ENCODE data around the gene LIPG.
"Not testable (repeated sequence)": the region's sequence is repeated elsewhere in the genome, so short reads cannot be mapped to it uniquely, and the experiment has no call there.

The LIPG gene

DNA sequence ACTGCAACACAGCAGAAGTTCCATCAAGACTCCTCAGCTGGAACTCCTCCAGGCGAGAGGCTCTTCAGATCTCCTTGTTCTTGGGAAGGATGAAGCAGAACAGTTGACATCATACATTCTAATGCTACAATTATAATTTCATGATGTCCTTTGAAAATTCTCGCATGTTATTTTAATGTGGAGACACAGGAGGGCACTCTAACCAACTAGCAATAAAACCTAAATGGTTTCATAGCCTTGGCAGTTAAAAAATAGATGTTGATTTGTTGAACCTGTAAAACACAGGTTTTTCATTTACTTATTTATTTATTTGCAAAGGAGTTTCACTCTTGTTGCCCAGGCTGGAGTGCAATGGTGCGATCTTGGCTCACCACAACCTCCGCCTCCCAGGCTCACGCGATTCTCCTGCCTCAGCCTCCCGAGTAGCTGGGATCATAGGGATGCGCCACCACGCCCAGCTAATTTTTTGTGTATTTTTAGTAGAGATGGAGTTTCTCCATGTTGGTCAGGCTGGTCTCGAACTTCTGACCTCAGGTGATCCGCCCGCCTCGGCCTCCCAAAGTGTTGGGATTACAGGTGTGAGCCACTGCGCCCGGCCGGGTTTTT lies 2.4 kb upstream of the LIPG start:
- CTCF ChIA-PET: interaction anchor here (0.8 to 7.4 kb wide), 6 partner anchors 49 to 301 kb away, joined by 3 to 117 read pairs (median 8); no protein-coding TSS in a partner anchor
- H3K4me3 Mint-ChIP-seq, DNase-seq, H3K27ac Mint-ChIP-seq, H3K36me3 Mint-ChIP-seq, H3K9me3 Mint-ChIP-seq: not testable (repeated sequence)
- Mint-ChIP-seq H3K4me1 (peaks cover 31% of the 10 kb centered on the region), H3K27me3 (peaks cover 82% of the 10 kb centered on the region)

DNA sequence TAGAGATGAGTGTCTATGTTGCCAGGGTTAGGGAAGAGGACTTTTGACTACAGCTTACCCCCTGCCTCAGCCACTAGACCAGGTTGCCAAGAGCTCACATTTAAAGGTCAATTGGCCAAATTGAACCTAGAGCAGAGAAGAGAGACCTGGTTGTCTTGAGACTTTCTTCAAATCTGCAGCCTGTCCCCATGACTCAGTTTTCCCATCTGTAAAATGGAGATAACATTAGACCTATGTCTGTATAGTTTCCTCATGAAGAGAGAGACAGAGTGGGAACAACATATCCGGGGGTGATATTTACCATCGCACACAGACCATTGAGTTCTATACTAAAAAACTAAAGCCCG lies 1.6 kb upstream of the LIPG start:
- no peak for DNase-seq
- Mint-ChIP-seq H3K27ac (no peak overlapping the region), H3K4me3 (peak overlapping the region; percentile 4), H3K9me3 (no peaks in the 10 kb centered on the region), H3K4me1 (peaks cover 31% of the 10 kb centered on the region), H3K27me3 (peaks cover 88% of the 10 kb centered on the region), H3K36me3 (no peaks in the 10 kb centered on the region)
- CTCF ChIA-PET: interaction anchor here (0.8 to 7.4 kb wide), 7 partner anchors 50 to 305 kb away, joined by 3 to 117 read pairs (median 5); no protein-coding TSS in a partner anchor

DNA sequence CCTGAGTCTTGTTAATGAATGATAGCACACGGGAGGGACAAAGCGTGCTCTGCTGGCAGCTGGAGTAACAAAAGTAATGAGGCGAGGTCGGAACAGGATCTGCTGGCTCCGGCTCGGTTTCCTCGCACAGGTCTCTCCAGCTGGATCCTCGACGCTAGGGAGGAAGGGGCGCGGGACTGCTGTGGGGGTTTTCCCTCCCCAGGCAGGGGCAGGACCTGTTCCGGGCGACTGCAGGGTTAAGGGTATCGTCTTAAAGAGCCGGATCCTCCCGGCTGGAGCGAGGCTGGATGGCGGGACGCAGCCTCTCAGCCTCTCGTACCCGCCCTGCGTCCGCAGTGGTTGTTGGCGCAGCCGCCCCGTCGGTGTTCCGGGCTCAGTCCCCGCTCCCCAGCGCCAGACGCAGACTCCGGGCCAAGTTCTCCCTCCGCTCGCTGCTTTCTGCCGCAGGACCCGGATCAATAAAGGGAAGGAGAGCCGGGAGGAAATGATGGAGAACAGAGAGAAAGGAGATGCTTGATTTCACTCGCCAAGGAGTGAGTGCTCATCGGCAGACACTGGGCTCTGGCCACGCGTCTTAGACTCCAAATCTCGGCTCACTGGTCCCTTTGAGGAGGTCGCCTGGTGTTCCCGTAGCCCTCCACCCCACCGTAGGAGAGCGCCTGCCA lies 1.1 kb upstream of the LIPG start:
- Mint-ChIP-seq H3K27me3 (peaks cover 90% of the 10 kb centered on the region), H3K27ac (no peak overlapping the region), H3K4me3 (peak overlapping the region; percentile 55), H3K4me1 (peaks cover 31% of the 10 kb centered on the region), H3K9me3 (no peaks in the 10 kb centered on the region), H3K36me3 (no peaks in the 10 kb centered on the region)
- CTCF ChIA-PET: interaction anchor here (1.2 to 7.4 kb wide), 6 partner anchors 50 to 305 kb away, joined by 3 to 117 read pairs (median 8); no protein-coding TSS in a partner anchor
- peak; percentile 26 for DNase-seq

DNA sequence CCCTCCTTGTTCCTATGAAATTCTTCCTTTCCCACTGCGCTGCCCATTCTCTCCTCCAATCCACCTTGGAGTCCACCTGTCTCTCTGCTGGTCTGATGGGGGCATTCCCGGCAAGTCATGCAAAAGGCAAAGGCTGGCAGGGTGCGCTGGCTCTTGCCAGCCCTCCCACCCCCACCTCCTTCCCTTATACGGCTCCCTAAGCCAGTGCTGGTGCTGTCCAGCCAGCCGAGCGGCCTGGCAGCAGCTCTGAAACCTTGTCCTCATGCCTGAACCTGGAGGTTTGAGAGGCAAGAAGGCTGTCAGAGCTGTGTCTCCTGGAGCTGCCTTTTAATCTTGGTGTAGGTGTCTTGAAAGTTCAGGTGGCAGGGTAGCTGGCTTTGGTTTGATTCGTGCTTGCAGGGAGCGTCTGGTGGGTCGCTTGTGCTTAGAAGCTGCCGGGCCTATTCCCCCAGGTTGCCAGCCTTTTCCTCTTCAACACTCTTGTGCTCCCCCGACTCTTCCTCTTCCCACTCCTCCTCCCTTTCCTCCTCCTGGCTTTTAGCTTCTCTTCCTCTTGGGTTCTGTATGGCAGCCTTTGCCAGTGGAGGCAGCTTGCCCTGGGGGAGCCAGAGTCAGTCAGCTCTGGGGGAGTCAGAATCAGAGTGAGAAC lies 748 bp downstream of the LIPG start:
- Mint-ChIP-seq H3K9me3 (no peaks in the 10 kb centered on the region), H3K27ac (no peak overlapping the region), H3K4me3 (peak overlapping the region; percentile 55), H3K27me3 (peaks cover 92% of the 10 kb centered on the region), H3K36me3 (no peaks in the 10 kb centered on the region), H3K4me1 (peaks cover 31% of the 10 kb centered on the region)
- no peak for DNase-seq
- CTCF ChIA-PET: interaction anchor here (7.4 kb wide), 1 partner anchor 298 kb away, joined by 117 read pairs; no protein-coding TSS in a partner anchor

DNA sequence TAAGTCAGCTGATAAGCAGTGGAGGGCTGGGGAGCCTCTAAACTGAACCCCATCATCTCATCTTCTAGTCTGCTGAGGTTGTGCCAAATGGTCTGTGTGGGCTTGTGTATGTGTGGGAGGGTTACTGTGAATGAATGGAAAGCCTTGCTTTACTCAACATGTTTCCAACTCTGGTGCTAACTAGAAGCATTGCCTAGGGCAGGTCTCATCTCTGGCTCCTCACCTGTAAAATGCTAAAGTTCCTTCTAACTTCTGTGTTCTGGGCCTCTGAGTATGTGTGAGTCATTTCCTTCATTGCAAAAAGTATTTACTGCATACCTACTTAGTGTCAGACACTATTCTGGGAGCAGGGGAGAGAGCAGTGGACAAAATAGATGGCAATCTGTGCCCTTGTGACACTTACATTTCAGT lies 1.3 kb downstream of the LIPG start:
- H3K36me3 Mint-ChIP-seq: no peaks in the 10 kb centered on the region
- no peak overlapping the region for H3K27ac Mint-ChIP-seq
- peaks cover 31% of the 10 kb centered on the region for H3K4me1 Mint-ChIP-seq
- peaks cover 90% of the 10 kb centered on the region for H3K27me3 Mint-ChIP-seq
- no peak for DNase-seq
- no peaks in the 10 kb centered on the region for H3K9me3 Mint-ChIP-seq
- CTCF ChIA-PET: interaction anchor here (7.4 kb wide), 1 partner anchor 297 kb away, joined by 117 read pairs; no protein-coding TSS in a partner anchor
- no peak overlapping the region for H3K4me3 Mint-ChIP-seq

DNA sequence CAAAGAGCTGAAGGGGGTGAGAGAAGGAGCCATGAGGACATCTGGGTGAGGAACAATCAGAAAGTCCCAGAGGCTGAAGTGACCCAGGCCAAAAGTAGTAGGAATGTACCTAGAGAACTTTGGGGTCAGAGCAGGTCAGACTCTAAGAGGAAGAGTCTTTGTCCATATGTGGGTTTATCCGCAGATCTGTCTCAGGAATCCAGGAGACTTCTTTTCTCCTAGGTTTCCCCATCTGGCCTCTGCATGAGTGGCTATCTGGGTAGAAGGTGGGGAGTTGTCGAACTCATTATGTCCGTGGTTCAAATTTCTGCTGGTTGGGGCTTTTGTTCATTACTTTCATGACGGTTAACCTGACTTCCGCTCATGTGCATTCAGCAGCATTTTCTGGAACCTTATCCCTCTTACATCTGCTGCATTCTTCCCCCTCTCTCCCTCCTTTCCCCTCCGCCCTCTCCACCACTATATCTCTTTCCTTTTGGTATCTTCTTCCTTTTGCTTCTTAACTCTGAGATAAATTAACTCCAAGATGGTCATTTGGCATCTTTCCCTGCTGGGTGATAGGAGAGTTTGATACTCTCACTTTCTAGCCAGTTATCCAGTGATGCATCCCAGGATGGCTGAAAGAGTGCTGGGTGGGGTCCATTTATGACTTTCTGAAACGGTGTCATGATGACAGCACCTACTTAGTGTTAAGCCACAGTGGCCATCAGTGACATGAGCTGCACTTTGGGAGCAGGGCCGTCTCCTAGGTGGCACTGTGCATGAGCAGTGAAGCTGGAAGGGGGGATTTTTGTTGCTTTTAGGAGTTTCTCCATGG lies 2.1 kb downstream of the LIPG start:
- Mint-ChIP-seq H3K4me1 (peaks cover 31% of the 10 kb centered on the region), H3K27ac (no peak overlapping the region), H3K27me3 (peaks cover 87% of the 10 kb centered on the region), H3K9me3 (no peaks in the 10 kb centered on the region), H3K4me3 (no peak overlapping the region), H3K36me3 (no peaks in the 10 kb centered on the region)
- no peak for DNase-seq
- CTCF ChIA-PET: interaction anchor here (1.4 kb wide), 1 partner anchor 53 kb away, joined by 3 read pairs; no protein-coding TSS in a partner anchor

DNA sequence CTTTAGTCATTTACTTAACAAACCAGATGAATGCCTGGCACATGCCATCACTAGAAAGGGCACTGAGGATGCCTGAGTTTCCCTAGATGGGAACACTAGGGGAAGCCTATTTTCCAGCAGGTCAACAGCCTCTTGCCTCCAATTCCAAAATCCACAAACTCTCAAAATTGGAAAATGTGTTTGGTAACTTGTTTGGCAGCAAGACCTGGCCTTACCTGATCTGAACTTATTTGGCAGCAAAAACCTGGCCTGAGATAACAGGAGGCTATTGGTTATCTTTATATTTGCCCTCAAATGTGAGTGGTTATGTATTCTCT lies 2.6 kb downstream of the LIPG start:
- no peak overlapping the region for H3K4me3 Mint-ChIP-seq
- H3K9me3 Mint-ChIP-seq: no peaks in the 10 kb centered on the region
- no peaks in the 10 kb centered on the region for H3K36me3 Mint-ChIP-seq
- peaks cover 31% of the 10 kb centered on the region for H3K4me1 Mint-ChIP-seq
- H3K27me3 Mint-ChIP-seq: peaks cover 82% of the 10 kb centered on the region
- no peak overlapping the region for H3K27ac Mint-ChIP-seq
- DNase-seq: no peak
- CTCF ChIA-PET: interaction anchor here (1.4 kb wide), 1 partner anchor 54 kb away, joined by 3 read pairs; no protein-coding TSS in a partner anchor

DNA sequence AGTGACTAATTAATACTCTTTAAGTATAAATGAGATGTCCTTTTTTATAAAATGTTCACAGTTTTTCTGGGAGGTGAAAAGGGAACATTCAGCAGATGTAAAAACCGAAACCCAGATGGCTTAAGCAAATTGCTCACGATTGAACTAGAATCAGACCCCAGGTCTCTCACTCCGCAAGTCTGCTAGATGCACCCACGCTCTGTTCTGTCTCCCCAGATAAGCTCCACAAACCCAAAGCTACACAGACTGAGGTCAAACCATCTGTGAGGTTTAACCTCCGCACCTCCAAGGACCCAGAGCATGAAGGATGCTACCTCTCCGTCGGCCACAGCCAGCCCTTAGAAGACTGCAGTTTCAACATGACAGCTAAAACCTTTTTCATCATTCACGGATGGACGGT lies 3.2 kb downstream of the LIPG start:
- peaks cover 31% of the 10 kb centered on the region for H3K4me1 Mint-ChIP-seq
- no peaks in the 10 kb centered on the region for H3K9me3 Mint-ChIP-seq
- DNase-seq: no peak
- H3K36me3 Mint-ChIP-seq: no peaks in the 10 kb centered on the region
- H3K27ac Mint-ChIP-seq: no peak overlapping the region
- CTCF ChIA-PET: interaction anchor here (0.9 kb wide), 1 partner anchor 294 kb away, joined by 3 read pairs; no protein-coding TSS in a partner anchor
- H3K27me3 Mint-ChIP-seq: peaks cover 76% of the 10 kb centered on the region
- no peak overlapping the region for H3K4me3 Mint-ChIP-seq

DNA sequence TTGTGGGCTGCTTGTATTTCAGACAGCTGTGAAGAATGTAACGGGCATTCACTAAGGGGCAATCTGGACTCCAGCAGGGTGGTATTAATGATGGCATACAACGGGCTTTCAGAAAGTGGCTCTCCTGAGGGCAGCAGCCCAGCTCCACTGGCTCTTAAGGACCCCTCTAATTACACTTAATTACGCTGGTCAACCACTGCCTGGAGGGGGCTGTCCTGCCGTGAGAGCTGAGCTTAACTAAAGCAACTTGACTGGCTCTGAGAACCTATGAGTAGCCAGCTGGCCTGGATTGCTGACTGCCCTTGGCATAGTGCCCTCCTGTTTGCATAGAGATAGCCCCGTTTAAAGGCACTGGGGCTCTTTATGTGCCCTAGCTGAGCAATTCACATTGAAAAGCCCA lies 3.8 kb downstream of the LIPG start:
- no peak for DNase-seq
- Mint-ChIP-seq H3K9me3 (no peaks in the 10 kb centered on the region), H3K27ac (no peak overlapping the region), H3K4me3 (no peak overlapping the region), H3K27me3 (peaks cover 71% of the 10 kb centered on the region), H3K4me1 (peaks cover 26% of the 10 kb centered on the region), H3K36me3 (no peaks in the 10 kb centered on the region)
- CTCF ChIA-PET: interaction anchor here (0.9 kb wide), 1 partner anchor 293 kb away, joined by 3 read pairs; no protein-coding TSS in a partner anchor

DNA sequence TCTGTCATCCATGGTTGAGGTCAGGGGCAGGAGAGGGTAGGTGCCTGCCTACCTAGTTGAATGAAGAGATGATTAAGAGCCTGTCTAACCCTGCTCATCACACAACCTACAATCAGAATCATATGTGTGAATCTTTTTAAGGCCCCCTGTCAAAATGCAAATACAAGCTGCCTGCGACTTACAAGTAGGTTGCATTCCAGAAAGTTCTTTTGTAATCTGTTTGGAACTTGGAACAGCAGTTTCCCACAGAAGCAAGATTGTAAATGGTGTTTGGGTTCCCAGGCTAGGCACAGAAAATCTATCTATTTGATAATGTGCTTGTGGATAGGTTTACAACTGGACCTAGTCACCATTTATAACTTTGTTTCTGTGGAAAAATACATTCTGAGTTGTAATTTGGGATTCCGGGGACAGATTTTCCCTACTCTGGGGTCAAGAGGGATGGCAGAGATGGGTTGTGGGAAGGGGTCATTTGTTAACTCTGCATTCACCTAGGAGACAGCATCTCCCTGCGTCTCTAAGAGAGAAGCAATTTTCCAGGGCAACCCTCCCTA lies 4.4 kb downstream of the LIPG start:
- peaks cover 21% of the 10 kb centered on the region for H3K4me1 Mint-ChIP-seq
- no peaks in the 10 kb centered on the region for H3K36me3 Mint-ChIP-seq
- no peaks in the 10 kb centered on the region for H3K9me3 Mint-ChIP-seq
- CTCF ChIA-PET: no interaction called here
- peaks cover 67% of the 10 kb centered on the region for H3K27me3 Mint-ChIP-seq
- no peak overlapping the region for H3K27ac Mint-ChIP-seq
- no peak overlapping the region for H3K4me3 Mint-ChIP-seq
- DNase-seq: no peak

DNA sequence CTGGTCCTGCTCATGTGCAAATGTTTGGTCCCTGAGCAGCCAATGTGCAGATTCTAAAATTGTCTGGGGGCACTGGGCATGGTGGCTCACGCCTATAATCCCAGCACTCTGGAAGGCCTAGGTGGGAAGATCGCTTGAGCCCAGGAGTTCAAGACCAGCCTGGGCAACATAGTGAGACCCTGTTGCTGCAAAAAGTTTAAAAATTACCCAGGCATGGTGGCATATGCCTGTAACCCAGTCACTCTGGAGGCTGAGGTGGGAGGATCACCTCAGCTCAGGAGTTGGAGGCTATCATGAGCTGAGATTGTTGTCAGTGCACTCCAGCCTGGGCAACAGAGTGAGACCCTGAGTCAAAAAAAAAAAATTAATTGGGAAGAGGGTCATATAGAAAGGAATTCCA lies 5.1 kb downstream of the LIPG start:
- peaks cover 14% of the 10 kb centered on the region for H3K4me1 Mint-ChIP-seq
- no peak overlapping the region for H3K4me3 Mint-ChIP-seq
- H3K9me3 Mint-ChIP-seq: no peaks in the 10 kb centered on the region
- no peak for DNase-seq
- H3K27me3 Mint-ChIP-seq: peaks cover 64% of the 10 kb centered on the region
- CTCF ChIA-PET: no interaction called here
- no peak overlapping the region for H3K27ac Mint-ChIP-seq
- no peaks in the 10 kb centered on the region for H3K36me3 Mint-ChIP-seq

DNA sequence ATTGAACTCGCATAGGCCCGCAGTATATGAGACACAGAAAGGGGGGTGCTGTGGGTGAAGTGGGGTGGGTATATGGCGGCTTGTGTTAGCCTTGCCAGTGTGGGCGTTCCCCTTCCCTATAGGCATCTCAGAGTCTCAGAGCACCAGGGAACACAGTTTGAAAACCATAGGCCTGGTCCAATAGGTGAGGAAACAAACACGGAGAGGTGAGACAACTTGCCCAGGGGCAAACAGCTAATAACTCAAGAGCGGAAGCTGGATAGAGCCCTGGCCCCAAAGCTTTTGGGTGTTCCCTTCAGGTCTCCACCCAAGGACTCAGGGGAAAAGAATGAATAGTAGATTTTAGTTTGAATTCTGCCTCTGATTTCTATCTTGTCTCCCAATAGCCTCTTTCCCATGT lies 7.9 kb downstream of the LIPG start:
- DNase-seq: no peak
- CTCF ChIA-PET: interaction anchor here (0.9 kb wide), 1 partner anchor 12 kb away, joined by 3 read pairs; no protein-coding TSS in a partner anchor
- H3K36me3 Mint-ChIP-seq: no peaks in the 10 kb centered on the region
- H3K4me3 Mint-ChIP-seq: no peak overlapping the region
- H3K27me3 Mint-ChIP-seq: peaks cover 37% of the 10 kb centered on the region
- no peaks in the 10 kb centered on the region for H3K4me1 Mint-ChIP-seq
- H3K27ac Mint-ChIP-seq: no peak overlapping the region
- no peaks in the 10 kb centered on the region for H3K9me3 Mint-ChIP-seq

DNA sequence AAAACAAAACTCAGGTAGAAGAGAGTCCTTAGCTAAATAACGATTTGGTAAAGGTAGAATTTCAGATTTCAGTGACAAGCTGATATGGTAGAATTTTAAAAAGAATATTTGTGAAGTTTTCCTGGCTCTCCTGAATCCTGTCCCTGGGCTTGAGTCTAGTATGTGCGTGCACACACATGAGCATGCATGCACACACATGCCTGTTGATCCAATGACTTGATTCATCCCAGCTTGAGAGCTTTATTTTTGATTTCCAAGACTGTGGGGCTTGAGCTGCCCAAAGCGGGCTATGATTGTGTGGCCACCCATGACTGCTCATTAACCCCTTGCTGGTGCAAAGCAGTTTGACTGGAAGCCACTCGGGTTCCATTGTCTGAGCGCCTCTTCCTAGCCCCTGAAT lies 9.0 kb downstream of the LIPG start:
- no peak overlapping the region for H3K4me3 Mint-ChIP-seq
- no peaks in the 10 kb centered on the region for H3K4me1 Mint-ChIP-seq
- no peaks in the 10 kb centered on the region for H3K36me3 Mint-ChIP-seq
- no peaks in the 10 kb centered on the region for H3K9me3 Mint-ChIP-seq
- CTCF ChIA-PET: no interaction called here
- H3K27me3 Mint-ChIP-seq: peaks cover 32% of the 10 kb centered on the region
- no peak overlapping the region for H3K27ac Mint-ChIP-seq
- DNase-seq: no peak
